ENCODE data around the gene MYRIP. TPM values are rescaled to one million over a fixed set of nuclear protein-coding genes. Genes with fewer than 3 reads are reported as not detected.
"Not testable (repeated sequence)": the region's sequence is repeated elsewhere in the genome, so short reads cannot be mapped to it uniquely, and the experiment has no call there.

MYRIP gene
- total RNA-seq, 1 experiment from 2014 or later: 0.59 TPM

DNA sequence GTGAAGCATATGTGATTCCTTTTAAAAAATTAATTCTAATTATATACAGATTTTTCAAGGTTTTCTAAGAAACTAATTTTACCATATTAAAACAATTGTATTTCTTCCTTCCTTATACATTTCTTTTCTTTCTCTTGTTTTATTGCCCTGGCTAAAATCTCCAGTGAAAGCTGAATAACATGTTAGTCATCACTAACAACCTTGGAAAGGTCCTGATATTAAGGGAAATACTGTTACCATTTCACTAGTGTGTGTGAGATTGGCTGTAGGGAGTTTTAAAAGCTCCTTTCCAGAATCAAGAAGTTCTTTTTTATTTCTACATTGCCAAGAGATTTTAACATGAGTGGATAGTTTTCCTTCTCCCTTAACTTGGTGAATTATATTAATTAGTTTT, 270.4 kb downstream of the MYRIP start:
- peaks cover 14% of the 10 kb centered on the region for H3K4me1 ChIP-seq
- Mint-ChIP-seq H3K27me3 (ENCODE audit: insufficient read depth, unreplicated experiment) (no peaks in the 10 kb centered on the region), H3K4me1 (ENCODE audit: low read depth, unreplicated experiment) (peaks cover 14% of the 10 kb centered on the region), H3K27ac (ENCODE audit: unreplicated experiment) (no peak overlapping the region), H3K4me3 (ENCODE audit: unreplicated experiment) (no peak overlapping the region), H3K9me3 (ENCODE audit: unreplicated experiment) (peaks cover 20% of the 10 kb centered on the region), H3K36me3 (ENCODE audit: insufficient read depth, unreplicated experiment) (no peaks in the 10 kb centered on the region)
- ChIA-PET CTCF (no interaction called here), POLR2A (no interaction called here)
- no peaks in the 10 kb centered on the region for H3K9me3 ChIP-seq
- DNase-seq: no peak
- BruUV-seq (replicated peaks): no TSS peak
- H3K36me3 ChIP-seq (ENCODE audit: control insufficient read depth, insufficient read depth, low read length): no peaks in the 10 kb centered on the region
- intact Hi-C loops (cut with micrococcal nuclease; ENCODE audit: unreplicated experiment): loop anchor here (1.0 to 10.0 kb wide), 2 partner anchors 7 to 265 kb away; no protein-coding TSS in a partner anchor
- H3K4me3 ChIP-seq (ENCODE audit: low read depth, low read length): no peak overlapping the region
- no peaks in the 10 kb centered on the region for H3K27me3 ChIP-seq (replicated peaks; ENCODE audit: control insufficient read depth, insufficient read depth, low read length)
- no peak for TF ChIP-seq CTCF (IDR thresholded peaks at IDR 0.05; ENCODE audit: insufficient read depth in 1 of 2, low read depth in 1 of 2, low read length in 1 of 2, severe bottlenecking in 1 of 2, unreplicated experiment in 1 of 2)

- H3K4me3 ChIP-seq (ENCODE audit: low read depth, low read length): no peak overlapping the region
- no TSS peak for BruUV-seq (replicated peaks)
- POLR2A ChIA-PET: no interaction called here
- no peak for DNase-seq
- H3K4me1 ChIP-seq: peaks cover 36% of the 10 kb centered on the region
- no peaks in the 10 kb centered on the region for H3K9me3 ChIP-seq
- no peaks in the 10 kb centered on the region for H3K36me3 Mint-ChIP-seq (ENCODE audit: insufficient read depth, unreplicated experiment)
- intact Hi-C loops (cut with micrococcal nuclease; ENCODE audit: unreplicated experiment): no loop called here
- peaks cover 20% of the 10 kb centered on the region for H3K9me3 Mint-ChIP-seq (ENCODE audit: unreplicated experiment)
- H3K27me3 Mint-ChIP-seq (ENCODE audit: insufficient read depth, unreplicated experiment): no peaks in the 10 kb centered on the region
- no peaks in the 10 kb centered on the region for H3K27me3 ChIP-seq (replicated peaks; ENCODE audit: control insufficient read depth, insufficient read depth, low read length)
- CTCF ChIA-PET: no interaction called here
- H3K27ac Mint-ChIP-seq (ENCODE audit: unreplicated experiment): no peak overlapping the region
- peaks cover 39% of the 10 kb centered on the region for H3K4me1 Mint-ChIP-seq (ENCODE audit: low read depth, unreplicated experiment)
- no peaks in the 10 kb centered on the region for H3K36me3 ChIP-seq (ENCODE audit: control insufficient read depth, insufficient read depth, low read length)
- H3K4me3 Mint-ChIP-seq (ENCODE audit: unreplicated experiment): no peak overlapping the region
- no peak for TF ChIP-seq CTCF (IDR thresholded peaks at IDR 0.05; ENCODE audit: insufficient read depth in 1 of 2, low read depth in 1 of 2, low read length in 1 of 2, severe bottlenecking in 1 of 2, unreplicated experiment in 1 of 2)
Measured at GRCh38 chr3:40083066-40083465, 273.7 kb downstream of the MYRIP start.

GRCh38 chr3:40084424-40084823, 275.0 kb downstream of the MYRIP start:
- POLR2A ChIA-PET; BruUV-seq (replicated peaks); CTCF ChIA-PET: not testable (repeated sequence)

More at GRCh38 chr3:40084424-40084823, 275.0 kb downstream of the MYRIP start:
- H3K4me3 ChIP-seq (ENCODE audit: low read depth, low read length); H3K36me3 ChIP-seq (ENCODE audit: control insufficient read depth, insufficient read depth, low read length); H3K27ac Mint-ChIP-seq (ENCODE audit: unreplicated experiment); H3K36me3 Mint-ChIP-seq (ENCODE audit: insufficient read depth, unreplicated experiment); DNase-seq; H3K27me3 ChIP-seq (replicated peaks; ENCODE audit: control insufficient read depth, insufficient read depth, low read length); intact Hi-C loops (cut with micrococcal nuclease; ENCODE audit: unreplicated experiment); H3K27me3 Mint-ChIP-seq (ENCODE audit: insufficient read depth, unreplicated experiment); H3K4me3 Mint-ChIP-seq (ENCODE audit: unreplicated experiment); H3K9me3 ChIP-seq: not testable (repeated sequence)
- Mint-ChIP-seq H3K9me3 (ENCODE audit: unreplicated experiment) (peaks cover 20% of the 10 kb centered on the region), H3K4me1 (ENCODE audit: low read depth, unreplicated experiment) (peaks cover 38% of the 10 kb centered on the region)
- peaks cover 33% of the 10 kb centered on the region for H3K4me1 ChIP-seq
